Umbilical cord (tissue), 1 donor: ENCODE measurements around the gene TDP1. TPM values are rescaled to one million over a fixed set of nuclear protein-coding genes. Genes with fewer than 3 reads are reported as not detected.

Source experiments
- total RNA-seq: library from RNA; depleted of rRNA; stranded (reverse); fragments of >200 nt; gene quantifications from one replicate; pipeline ENCODE4 v1.2.3, GENCODE V29; 2014; ENCODE audit warnings: low replicate concordance; ENCODE audit not compliant: insufficient read depth

Gene TDP1
- total RNA-seq, 1 donor from 2014 or later: 24.1 TPM

Other genes starting within 250 kb of the TDP1 start
- 15.9 TPM for gene EFCAB11, start 1.2 kb upstream of the TDP1 start, total RNA-seq
- 3.6 TPM for gene KCNK13, start 106.1 kb downstream of the TDP1 start, total RNA-seq